ENCODE results near the gene SRGN.
"Not testable (repeated sequence)": the region's sequence is repeated elsewhere in the genome, so short reads cannot be mapped to it uniquely, and the experiment has no call there.

SRGN gene

GRCh38 chr10:69123306-69123746 is 35.4 kb downstream of the SRGN start:
- peak overlapping the region; percentile 67 for H3K4me3 ChIP-seq (ENCODE audit: low read length)
- DNase-seq (ENCODE audit: low read depth, low spot score), result no peak

GRCh38 chr10:69123747-69124562 is 36.1 kb downstream of the SRGN start, which contains the start of gene VPS26A:
Gene VPS26A, plus strand, starts transcription at chr10:69124178. Its CDS starts 100 bp downstream, at chr10:69124278.
- peak; percentile 93 for DNase-seq (ENCODE audit: low read depth, low spot score)
- H3K4me3 ChIP-seq (ENCODE audit: low read length), result peak within 1 kb of the TSS; percentile 67

- peak overlapping the region; percentile 67 for H3K4me3 ChIP-seq (ENCODE audit: low read length)
- DNase-seq (ENCODE audit: low read depth, low spot score), result peak; percentile 39
Observed at GRCh38 chr10:69124563-69125268, 36.8 kb downstream of the SRGN start.

- no peak for DNase-seq (ENCODE audit: low read depth, low spot score)
- H3K4me3 ChIP-seq (ENCODE audit: low read length), result no peak overlapping the region
Observed at GRCh38 chr10:69125554-69125953, 37.7 kb downstream of the SRGN start.

- DNase-seq (ENCODE audit: low read depth, low spot score), result no peak
- H3K4me3 ChIP-seq (ENCODE audit: low read length), result no peak overlapping the region
Observed at GRCh38 chr10:69130251-69130650, 42.3 kb downstream of the SRGN start.

GRCh38 chr10:69139961-69140360 is 52.1 kb downstream of the SRGN start:
- H3K4me3 ChIP-seq (ENCODE audit: low read length), result no peak overlapping the region
- DNase-seq (ENCODE audit: low read depth, low spot score), result no peak

- no peak overlapping the region for H3K4me3 ChIP-seq (ENCODE audit: low read length)
- DNase-seq (ENCODE audit: low read depth, low spot score), result no peak
Observed at GRCh38 chr10:69141304-69141703, 53.4 kb downstream of the SRGN start.

- H3K4me3 ChIP-seq (ENCODE audit: low read length); DNase-seq (ENCODE audit: low read depth, low spot score): not testable (repeated sequence)
Observed at GRCh38 chr10:69142074-69142473, 54.2 kb downstream of the SRGN start.

GRCh38 chr10:69142983-69143382 is 55.1 kb downstream of the SRGN start:
- DNase-seq (ENCODE audit: low read depth, low spot score), result no peak
- no peak overlapping the region for H3K4me3 ChIP-seq (ENCODE audit: low read length)

- H3K4me3 ChIP-seq (ENCODE audit: low read length), result no peak overlapping the region
- DNase-seq (ENCODE audit: low read depth, low spot score), result no peak
Observed at GRCh38 chr10:69145329-69145728, 57.4 kb downstream of the SRGN start.

GRCh38 chr10:69145864-69146263 is 58.0 kb downstream of the SRGN start:
- no peak for DNase-seq (ENCODE audit: low read depth, low spot score)

GRCh38 chr10:69146759-69147158 is 58.9 kb downstream of the SRGN start:
- no peak overlapping the region for H3K4me3 ChIP-seq (ENCODE audit: low read length)
- DNase-seq (ENCODE audit: low read depth, low spot score), result no peak

More at GRCh38 chr10:69145864-69146263, 58.0 kb downstream of the SRGN start:
- no peak overlapping the region for H3K4me3 ChIP-seq (ENCODE audit: low read length)

- no peak overlapping the region for H3K4me3 ChIP-seq (ENCODE audit: low read length)
- DNase-seq (ENCODE audit: low read depth, low spot score), result no peak
Observed at GRCh38 chr10:69151984-69152383, 64.1 kb downstream of the SRGN start.

- no peak overlapping the region for H3K4me3 ChIP-seq (ENCODE audit: low read length)
- no peak for DNase-seq (ENCODE audit: low read depth, low spot score)
Observed at GRCh38 chr10:69153227-69153626, 65.3 kb downstream of the SRGN start.
